ENCODE data around the gene DNMBP. TPM values are rescaled to one million over a fixed set of nuclear protein-coding genes. Genes with fewer than 3 reads are reported as not detected.
"Not testable (repeated sequence)": the region's sequence is repeated elsewhere in the genome, so short reads cannot be mapped to it uniquely, and the experiment has no call there.

DNMBP gene
- total RNA-seq, 2 experiments from 2014 or later = 2.2 to 2.3 TPM

DNA sequence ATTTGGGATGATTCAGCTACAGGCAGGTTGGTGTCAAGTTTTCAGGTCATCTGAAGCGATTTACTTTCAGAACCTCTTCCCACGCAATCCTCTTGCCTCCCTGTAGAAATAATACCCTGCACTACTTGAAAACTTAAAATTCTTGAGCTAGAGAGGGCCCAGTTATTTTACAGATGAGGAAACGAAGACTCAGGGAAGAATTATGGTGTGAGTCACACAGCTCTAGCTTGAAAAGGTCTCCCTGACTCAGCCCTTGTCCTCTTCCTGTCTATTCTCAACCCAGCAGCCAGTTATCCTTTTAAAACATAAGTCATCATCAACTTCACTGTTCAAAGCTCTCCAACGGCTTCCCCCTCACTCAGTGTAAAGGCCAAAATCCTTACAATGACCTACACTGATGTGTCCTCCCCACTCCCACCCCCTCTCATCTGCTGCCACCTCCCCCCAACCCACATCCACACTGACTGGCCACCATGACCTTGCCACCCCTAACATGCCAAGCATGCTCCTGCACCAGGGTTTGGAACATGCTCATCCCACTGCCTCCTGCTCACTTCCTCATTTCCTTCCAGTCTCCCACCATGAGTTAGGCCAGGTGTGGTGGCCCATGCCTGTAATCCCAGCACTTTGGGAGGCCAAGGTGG lies 3.4 kb downstream of the DNMBP start:
- Mint-ChIP-seq H3K9me3 (no peaks in the 10 kb centered on the region), H3K4me1 (peaks cover 39% of the 10 kb centered on the region), H3K27ac (peak overlapping the region; percentile 36), H3K36me3 (peaks cover 1% of the 10 kb centered on the region), H3K4me3 (peak overlapping the region; percentile 5), H3K27me3 (peaks cover 4% of the 10 kb centered on the region)
- no peak for DNase-seq

DNA sequence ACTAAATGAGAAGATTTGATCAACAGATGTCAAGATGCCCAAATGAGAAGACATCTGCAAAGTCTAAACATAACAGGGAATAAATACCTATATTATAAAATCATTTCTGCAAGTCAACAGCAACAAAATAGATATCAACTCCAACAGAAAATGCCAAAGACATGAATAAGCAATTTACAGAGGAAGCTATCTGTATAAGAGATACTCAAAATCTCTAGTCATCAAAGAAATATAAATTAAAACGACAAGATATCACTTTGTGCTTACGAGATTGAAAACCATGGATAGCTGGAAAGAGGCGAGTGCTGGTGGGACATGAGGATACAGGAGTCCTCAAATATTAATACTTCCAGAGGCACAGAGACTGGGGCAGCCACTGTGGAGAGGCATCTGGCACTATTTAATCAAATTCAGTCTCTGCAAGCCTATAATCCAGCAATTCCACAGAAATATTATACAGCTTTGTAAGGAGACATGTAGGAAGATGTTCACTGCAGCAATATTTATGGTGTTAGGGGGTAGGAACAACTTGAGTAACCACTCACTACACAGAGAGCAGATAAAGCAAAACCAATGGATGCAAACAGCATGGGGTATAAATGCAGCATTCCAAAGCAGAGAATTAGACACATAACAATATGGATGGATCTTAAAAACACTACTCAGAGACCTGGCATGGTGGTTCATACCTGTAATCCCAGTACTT lies 4.8 kb downstream of the DNMBP start:
- DNase-seq = no peak
- H3K4me3 Mint-ChIP-seq = no peak overlapping the region
- peaks cover 1% of the 10 kb centered on the region for H3K36me3 Mint-ChIP-seq
- no peak overlapping the region for H3K27ac Mint-ChIP-seq
- H3K4me1 Mint-ChIP-seq = peaks cover 32% of the 10 kb centered on the region
- no peaks in the 10 kb centered on the region for H3K27me3 Mint-ChIP-seq
- no peaks in the 10 kb centered on the region for H3K9me3 Mint-ChIP-seq

DNA sequence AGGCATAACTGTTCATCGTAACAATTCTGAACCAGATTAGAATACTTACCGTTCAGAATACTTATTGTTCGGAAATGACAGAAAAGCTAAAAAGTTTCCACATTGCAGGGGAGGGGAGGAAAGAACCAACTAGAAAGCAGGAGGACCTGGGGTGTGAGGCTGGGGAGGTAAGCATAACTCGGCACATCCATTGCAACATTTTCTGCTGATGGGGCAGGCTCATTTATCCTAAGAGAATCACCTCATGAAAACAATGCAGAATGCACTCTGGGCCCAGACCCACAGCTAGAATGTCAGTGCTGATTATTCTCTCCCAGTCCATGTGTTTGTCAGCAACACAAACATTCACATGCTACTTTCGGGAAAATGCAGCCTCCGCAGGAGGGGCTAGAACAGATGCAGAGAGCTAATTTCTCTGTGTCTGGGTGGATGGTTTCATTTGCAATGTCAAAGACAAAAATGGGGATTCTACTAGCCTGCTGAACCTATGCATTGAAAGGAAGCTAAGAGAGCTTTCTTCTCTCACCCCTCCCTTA lies 9.6 kb downstream of the DNMBP start:
- no peak for DNase-seq
- H3K27ac Mint-ChIP-seq = no peak overlapping the region
- H3K27me3 Mint-ChIP-seq = no peaks in the 10 kb centered on the region
- no peak overlapping the region for H3K4me3 Mint-ChIP-seq
- no peaks in the 10 kb centered on the region for H3K9me3 Mint-ChIP-seq
- H3K4me1 Mint-ChIP-seq = peaks cover 13% of the 10 kb centered on the region
- peaks cover 1% of the 10 kb centered on the region for H3K36me3 Mint-ChIP-seq

DNA sequence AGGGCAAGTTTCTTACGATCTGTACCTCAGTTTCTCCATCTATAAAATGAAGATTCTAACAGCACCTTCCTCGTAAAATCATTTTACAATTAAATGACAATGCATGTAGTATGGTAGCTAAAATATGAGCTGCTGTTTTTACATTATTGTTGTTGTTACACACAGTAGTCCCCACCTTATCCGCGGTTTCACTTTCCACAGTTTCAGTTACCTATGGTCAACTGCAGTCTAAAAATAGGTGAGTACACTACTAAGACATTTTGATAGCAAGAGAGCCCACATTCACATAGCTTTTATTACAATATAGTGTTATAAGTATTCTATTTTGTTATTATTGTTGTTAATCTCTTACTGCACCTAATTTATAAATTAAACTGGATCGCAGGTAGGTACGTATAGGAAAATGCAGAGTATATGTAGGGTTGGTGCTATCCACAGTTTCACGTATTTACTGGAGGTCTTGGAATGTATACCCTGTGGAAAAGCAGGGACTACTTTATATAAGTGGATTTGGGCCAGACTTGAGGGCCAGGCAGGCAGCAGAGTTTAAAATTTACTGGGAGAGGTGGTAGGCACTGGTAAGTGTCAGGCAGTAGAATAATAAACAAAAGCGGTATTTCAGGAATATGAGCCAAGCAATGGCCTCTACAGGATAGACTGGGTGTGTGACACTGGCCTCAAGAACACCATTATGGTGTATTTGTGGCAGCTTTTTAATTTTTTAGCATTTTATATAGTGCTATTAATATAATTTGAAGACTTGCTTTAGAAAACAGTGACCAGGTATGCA lies 10.2 kb downstream of the DNMBP start:
- Mint-ChIP-seq H3K27ac (no peak overlapping the region), H3K4me3 (no peak overlapping the region), H3K36me3 (peaks cover 1% of the 10 kb centered on the region), H3K4me1 (peaks cover 16% of the 10 kb centered on the region), H3K27me3 (no peaks in the 10 kb centered on the region), H3K9me3 (no peaks in the 10 kb centered on the region)
- no peak for DNase-seq

DNA sequence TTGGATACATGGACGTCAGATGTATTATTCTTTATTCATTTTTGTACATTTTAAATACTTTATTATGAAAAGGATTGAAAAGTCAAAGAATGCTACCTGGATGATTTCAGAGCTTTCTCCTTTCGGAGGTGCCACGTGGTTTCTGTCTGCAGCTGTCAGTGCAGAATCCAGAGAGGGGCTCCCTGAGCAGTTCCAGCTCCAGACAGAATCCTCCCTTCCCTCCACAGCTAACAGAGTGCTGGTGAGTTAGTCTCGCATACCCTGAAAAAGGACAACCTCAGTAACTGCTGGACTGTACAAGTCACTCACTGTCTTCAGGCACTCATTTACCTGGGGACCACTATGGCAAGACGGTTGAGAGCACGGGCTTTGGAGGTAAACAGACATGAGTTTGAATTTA lies 10.9 kb downstream of the DNMBP start:
- DNase-seq = no peak
- Mint-ChIP-seq H3K36me3 (peaks cover 1% of the 10 kb centered on the region), H3K27me3 (no peaks in the 10 kb centered on the region), H3K4me3 (no peak overlapping the region), H3K27ac (no peak overlapping the region), H3K4me1 (peaks cover 21% of the 10 kb centered on the region), H3K9me3 (no peaks in the 10 kb centered on the region)

DNA sequence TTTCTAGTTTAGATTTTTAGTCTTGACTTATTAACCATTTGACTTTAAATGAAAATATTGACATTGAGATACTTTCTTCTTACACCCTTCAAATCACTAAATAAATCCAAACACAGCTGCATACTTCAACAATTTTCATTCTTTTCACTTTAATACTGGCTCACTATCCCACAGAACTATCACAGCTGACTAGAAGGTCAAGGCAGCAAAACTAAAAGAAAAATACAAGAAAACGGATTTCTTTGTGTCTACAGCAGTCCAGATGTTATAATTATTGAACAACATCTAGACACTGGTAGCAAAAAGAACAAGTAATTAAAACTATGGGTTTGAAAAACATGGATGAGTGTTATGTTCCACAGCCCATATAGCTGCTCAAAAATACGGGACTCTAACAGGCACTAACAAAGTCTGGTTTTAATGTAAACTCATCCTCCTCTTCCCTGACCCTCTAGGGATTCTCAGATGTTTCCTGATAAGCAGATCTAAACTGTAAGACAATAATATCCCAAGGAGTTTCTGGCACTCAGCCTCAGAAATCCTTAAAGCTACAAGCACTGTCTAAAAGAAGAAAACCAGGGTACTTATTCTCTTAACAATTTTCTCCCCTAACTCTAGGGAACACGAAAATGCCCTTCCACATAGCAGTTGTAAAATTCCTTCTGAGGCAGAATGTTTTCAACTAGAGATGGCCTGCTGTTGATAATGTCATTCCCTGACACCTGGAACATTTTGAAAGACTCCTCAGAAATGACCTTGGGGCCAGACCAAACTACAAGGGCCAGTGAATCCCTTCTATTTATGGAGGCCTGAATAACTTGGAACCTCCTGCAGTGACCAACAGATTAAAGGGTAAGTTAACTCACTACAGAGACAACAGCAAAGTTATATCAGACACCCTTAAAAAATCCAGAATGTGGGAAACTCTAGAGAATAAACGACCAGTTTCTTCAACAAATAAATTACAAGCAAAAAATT lies 12.8 kb downstream of the DNMBP start:
- Mint-ChIP-seq H3K27ac (no peak overlapping the region), H3K9me3 (no peaks in the 10 kb centered on the region), H3K27me3 (no peaks in the 10 kb centered on the region), H3K4me3 (no peak overlapping the region), H3K4me1 (peaks cover 22% of the 10 kb centered on the region), H3K36me3 (no peaks in the 10 kb centered on the region)
- DNase-seq = no peak

DNA sequence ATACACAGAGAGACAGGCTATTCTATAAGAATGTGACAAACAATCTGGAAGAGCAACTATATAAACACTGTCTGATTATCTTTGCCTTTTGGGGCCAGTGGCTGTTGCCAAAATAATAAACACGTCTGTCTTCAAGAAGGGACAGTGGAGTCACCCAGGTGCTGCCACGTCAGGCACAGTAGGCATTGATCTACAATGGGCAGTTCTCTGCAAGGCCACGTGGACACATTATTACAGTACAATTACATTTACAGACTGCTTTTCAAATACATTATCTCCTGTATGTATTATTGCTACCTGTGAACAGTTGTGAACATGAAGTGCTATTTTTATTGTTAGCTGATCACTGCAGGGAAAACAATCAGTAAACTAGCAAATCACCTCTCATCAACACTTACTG lies 14.0 kb downstream of the DNMBP start:
- H3K27me3 Mint-ChIP-seq = no peaks in the 10 kb centered on the region
- peaks cover 22% of the 10 kb centered on the region for H3K4me1 Mint-ChIP-seq
- no peaks in the 10 kb centered on the region for H3K36me3 Mint-ChIP-seq
- H3K4me3 Mint-ChIP-seq = no peak overlapping the region
- H3K9me3 Mint-ChIP-seq = no peaks in the 10 kb centered on the region
- no peak overlapping the region for H3K27ac Mint-ChIP-seq
- DNase-seq = no peak

DNA sequence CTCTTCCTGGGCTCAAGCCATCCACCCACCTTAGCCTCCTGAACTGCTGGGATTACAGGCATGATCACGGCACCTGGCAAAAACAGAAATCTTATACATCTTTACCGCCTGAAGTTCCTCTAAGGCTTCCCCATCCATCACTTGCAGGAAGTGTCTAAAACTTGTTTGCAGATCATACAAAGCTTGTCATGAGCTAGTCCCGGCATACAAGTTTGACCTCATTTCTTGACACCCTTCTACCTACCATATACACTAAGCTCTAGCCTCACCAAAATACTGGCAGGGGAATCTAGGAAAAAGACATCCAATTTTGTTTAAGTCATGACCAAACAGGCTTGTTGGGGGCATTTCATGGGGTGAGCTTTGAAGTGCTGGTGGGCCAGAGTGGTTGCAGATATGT lies 14.5 kb downstream of the DNMBP start:
- H3K27me3 Mint-ChIP-seq = no peaks in the 10 kb centered on the region

DNA sequence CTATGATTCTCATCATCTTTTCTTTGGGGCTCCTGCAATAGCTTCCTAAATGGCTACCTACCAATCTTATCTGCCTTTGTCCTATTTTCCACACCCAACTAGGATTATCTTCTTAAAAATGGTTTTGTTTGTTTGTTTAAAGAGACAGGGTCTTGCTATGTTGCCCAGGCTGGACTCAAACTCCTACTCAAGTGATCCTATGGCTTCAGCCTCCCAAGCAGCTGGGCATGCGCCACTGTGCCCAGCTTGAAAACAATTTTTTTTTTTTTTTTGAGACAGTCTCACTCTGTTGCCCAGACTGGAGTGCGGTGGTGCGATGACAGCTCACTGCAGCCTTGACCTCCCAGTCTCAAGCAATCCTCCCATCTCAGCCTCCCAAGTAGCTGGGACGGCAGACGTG lies 14.9 kb downstream of the DNMBP start:
- Mint-ChIP-seq H3K4me3 (no peak overlapping the region), H3K4me1 (peaks cover 22% of the 10 kb centered on the region), H3K36me3 (no peaks in the 10 kb centered on the region), H3K27me3 (no peaks in the 10 kb centered on the region), H3K9me3 (no peaks in the 10 kb centered on the region), H3K27ac (no peak overlapping the region)
- no peak for DNase-seq

More for the DNA sequence above, 14.5 kb downstream of the DNMBP start:
- H3K4me1 Mint-ChIP-seq = peaks cover 22% of the 10 kb centered on the region
- no peak for DNase-seq
- H3K9me3 Mint-ChIP-seq = no peaks in the 10 kb centered on the region
- no peak overlapping the region for H3K4me3 Mint-ChIP-seq
- no peaks in the 10 kb centered on the region for H3K36me3 Mint-ChIP-seq
- no peak overlapping the region for H3K27ac Mint-ChIP-seq

DNA sequence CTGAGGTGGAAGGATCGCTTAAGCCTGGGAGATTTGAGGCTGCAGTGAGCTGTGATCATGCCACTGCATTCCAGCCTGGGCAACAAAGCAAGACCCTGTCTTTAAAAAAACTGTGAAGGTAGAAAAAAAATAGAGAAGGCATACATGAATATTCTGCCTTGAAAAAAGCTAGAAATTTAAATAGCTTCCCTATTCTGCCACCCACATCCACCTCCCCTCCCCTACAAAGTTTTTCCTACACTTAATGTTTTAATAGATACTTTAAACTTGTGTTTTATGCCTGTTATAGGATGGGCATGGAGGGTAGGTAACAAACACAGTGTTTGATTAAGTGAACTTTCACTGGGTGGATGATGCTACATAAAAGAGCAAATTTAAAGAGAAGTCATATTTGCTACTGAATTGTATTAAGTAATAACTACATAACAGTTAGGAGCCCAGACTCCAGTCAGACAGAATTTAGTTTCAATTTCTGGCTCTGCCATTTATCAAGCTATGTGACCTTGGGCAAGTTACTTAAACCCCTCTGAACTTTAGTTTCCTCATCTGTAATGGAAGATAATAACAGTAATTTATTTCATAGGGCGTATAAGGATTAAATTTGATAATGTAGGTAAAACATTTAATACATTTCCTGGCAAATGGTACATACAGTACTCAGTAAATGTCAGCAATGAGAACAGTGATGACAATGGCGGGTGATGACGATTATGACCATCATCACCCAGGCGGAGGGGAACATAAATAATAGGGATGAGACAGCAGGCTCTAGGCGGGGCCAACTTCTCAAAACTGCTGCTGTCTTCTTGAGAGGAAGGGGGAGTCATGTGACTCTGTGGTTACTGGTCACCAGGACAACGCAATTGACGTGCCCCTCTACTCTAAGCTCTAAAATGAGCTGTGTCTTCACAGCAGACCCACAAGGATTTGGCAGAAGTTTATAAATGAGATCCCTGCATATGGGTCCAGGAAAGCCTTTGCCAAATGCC lies 15.8 kb downstream of the DNMBP start:
- H3K4me3 Mint-ChIP-seq = peak overlapping the region; percentile 54
- DNase-seq = peak; percentile 70
- H3K4me1 Mint-ChIP-seq = peaks cover 18% of the 10 kb centered on the region
- H3K27ac Mint-ChIP-seq = peak overlapping the region; percentile 54
- H3K36me3 Mint-ChIP-seq = no peaks in the 10 kb centered on the region
- no peaks in the 10 kb centered on the region for H3K27me3 Mint-ChIP-seq
- H3K9me3 Mint-ChIP-seq = no peaks in the 10 kb centered on the region

DNA sequence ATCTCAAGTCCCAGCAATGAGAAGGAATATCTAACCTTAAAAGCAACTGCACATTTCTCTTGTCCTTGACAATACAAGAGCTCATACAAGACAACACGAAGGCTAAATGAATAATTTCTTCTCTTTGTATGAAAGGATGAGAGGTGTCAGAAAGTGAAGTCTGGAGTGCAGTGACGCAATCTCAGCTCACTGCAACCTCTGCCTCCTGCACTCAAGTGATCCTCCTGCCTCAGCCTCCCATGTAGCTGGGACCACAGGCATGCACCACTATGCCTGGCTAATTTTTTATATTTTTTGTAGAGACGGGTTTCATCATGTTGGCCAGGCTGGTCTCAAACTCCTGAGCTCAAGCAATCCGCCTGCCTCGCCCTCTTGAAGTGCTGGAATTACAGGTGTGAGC lies 24.1 kb downstream of the DNMBP start:
- not testable (repeated sequence) for H3K4me3 Mint-ChIP-seq, H3K4me1 Mint-ChIP-seq, H3K36me3 Mint-ChIP-seq, H3K27me3 Mint-ChIP-seq, H3K27ac Mint-ChIP-seq, H3K9me3 Mint-ChIP-seq, DNase-seq

DNA sequence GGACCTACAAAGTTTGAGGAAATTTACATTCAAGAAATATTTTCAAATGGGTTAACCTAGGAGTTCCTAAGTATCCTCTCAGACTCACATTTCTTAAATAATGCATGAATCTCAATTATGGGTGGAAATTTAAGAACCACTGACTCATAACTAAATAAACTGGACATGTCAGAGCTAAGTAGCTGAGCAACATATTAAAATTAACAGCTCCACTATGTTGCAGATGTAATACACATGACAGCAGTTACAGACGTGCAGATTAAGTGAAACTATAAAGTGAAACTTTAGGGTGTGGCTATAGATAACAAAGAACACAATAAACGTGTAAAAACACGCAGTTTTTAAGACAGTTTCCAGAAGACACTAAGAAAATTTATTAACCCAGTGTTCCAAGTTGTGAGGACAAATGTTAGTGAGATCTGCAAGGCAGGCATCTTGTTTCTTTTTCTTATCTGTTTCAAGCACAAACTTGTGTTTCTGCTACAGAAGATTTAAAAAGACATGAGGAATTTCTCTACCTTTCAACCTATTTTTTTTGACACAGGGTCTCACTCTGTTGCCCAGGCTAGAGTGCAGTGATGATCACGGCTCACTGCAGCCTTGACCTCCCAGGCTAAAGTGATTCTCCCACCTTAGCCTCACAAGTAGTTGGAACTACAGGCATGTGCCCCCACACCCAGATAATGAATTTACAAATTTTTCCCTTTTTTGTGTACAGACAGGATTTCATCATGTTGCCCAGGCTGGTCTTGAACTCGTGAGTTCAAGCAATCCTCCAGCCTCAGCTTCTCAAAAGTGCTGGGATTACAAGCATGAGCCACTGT lies 25.3 kb downstream of the DNMBP start:
- Mint-ChIP-seq H3K4me1 (peaks cover 9% of the 10 kb centered on the region), H3K27me3 (no peaks in the 10 kb centered on the region), H3K27ac (no peak overlapping the region), H3K9me3 (no peaks in the 10 kb centered on the region), H3K36me3 (no peaks in the 10 kb centered on the region), H3K4me3 (no peak overlapping the region)
- DNase-seq = no peak
